ENCODE data around the gene SNRNP40.
"Not testable (repeated sequence)": the region's sequence is repeated elsewhere in the genome, so short reads cannot be mapped to it uniquely, and the experiment has no call there.

The SNRNP40 gene

DNA sequence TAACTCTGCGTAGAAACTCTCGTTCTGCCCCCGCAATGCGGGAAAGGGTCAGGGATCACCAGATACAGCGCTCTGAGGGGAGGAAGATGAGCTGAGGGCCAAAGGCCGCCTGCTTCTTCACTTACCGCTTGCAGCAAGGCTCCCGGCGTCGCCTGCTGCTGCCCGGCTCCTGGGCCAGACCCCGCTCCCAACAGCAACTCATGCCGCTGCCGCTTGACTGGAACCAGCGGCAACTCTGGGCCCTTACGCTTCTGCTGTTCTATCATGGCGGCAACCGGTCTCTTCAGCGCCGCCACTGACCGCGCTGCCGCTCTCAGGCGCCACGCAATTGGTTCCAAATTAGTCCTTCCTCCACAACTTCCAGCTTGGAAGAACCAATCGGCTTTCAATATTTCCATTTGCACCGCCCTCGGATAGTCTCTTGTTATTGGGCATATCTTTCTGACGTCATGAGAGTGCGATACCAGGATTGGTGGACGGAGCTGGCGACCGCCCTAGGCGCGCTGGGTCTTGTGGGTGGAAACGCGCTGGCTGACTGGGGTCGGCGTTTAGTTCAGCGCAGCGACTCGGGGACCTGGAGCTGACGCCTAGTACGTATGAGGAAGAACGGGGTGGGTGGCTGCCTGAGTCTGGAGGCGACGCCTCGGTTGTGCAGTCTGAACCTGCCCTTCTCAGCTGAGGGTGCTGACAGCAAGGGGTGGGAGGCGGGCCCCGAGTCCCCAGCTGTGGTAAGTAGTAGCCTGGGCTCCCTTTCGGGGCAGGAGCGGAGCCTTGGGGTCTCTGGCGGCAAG, at the start of gene SNRNP40, which contains the start of gene ZCCHC17:
SNRNP40 (minus strand) TSS at position 303 of the 791 bp plus-strand sequence; CDS start at position 266, 37 bp downstream.
ZCCHC17 (plus strand) TSS at position 547 of the 791 bp plus-strand sequence. CDS start 13,067 bp downstream, outside the sequence.
- peak; percentile 98 for DNase-seq

DNA sequence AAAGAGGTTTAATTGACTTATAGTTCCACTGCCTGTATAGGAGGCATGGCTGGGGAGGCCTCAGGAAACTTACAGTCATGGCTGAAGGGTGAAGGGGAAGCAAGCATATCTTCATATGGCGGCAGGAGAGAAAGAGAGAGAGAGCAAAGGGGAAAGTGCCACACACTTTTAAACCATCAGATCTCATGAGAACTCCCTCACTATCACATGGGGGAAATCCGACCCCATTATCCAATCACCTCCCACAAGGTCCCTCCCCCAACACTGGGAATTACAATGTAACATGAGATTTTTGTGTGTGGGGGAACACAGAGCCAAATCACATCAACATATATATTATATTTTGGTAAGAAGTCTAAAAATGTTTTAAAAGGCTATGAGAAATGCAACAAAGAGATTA, 49.0 kb upstream of the SNRNP40 start:
- DNase-seq: no peak

DNA sequence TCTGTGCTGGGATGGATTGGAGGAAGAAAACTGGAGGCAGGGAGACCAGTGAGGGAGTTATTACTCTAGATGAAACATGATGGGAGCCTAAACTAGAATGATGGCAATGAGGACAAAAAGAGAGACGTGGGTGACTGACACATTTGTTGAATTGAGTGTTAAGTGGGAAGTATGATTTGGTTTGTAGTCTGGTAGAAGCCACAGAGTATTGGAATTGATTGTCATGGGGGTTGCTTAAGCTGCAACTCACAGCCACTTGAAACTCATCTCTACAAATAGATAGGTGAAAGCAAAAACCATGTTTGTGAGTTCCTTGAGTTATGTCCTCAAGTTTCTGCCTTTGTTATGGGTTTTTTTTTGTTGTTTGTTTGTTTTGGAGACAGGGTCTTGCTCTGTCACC, 47.9 kb upstream of the SNRNP40 start:
- DNase-seq: no peak

DNA sequence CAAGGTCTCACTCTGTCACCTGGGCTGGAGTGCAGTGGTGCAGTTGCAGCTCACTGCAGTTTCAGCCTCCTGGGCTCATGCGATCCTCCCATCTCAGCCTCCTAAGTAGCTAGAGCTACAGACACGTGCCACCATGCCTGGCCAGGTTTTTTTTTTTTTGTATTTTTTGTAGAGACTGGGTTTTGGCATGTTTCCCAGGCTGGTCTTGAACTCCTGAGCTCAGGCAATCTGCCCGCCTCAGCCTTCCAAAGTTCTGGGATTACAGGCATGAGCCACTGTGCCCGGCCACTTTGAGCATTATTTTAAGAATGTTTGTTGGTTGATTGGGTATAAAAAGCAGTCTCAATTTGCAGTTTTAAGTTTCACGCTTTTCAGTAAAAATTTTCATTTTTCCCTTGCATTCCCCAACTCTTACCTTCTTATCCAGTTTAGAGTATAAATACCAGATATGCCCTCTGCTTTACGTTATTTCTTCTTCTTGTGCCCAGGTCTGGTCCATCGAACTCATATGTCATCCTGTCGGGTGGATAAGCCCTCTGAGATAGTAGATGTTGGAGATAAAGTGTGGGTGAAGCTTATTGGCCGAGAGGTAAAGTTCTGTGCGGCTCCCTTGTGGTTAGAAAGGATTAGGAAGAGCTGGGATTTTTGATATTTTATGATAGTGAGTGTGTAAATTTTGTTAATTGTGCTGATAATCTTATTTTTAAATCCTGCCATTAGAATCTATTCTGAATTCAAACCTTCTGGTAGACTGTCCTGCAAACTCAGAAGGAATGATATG, 40.3 kb upstream of the SNRNP40 start:
- DNase-seq: no peak

DNA sequence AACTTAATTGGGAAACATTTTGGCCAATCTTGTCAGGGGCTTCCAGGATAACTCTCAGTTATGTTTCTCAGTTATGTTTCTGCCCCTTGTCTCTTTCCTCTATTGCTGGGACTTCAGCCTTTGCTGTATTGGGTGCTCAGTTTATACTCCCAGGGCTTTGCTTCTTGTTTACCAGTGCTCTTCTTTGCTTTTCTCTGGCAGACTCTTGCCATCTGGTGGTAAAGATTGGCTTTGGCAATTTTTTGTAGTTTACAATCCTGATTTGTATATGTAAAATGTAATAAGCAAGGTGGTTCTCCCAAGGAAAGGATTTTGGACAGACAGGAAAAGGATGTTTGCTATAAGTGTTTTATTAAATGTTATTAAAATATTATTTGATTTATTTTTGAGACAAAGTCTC, 38.4 kb upstream of the SNRNP40 start:
- DNase-seq: no peak

DNA sequence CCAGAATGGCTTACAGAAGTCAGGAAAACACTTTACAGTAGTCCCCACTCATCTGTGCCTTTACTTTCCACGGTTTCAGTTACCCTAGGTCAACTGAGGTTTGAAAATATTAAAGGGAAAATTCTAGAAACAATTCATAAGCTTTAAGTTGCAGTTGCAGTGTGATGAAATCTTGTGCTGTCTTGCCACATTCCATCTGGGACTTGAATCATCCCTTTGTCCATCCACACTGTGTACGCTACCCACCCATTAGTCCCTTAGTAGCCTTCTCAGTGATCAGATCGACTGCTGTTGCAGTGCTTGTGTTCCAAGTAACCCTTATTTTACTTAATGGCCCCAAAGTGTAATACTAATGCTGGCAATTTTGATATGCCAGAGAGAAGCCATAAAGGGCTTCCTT, 30.8 kb upstream of the SNRNP40 start:
- no peak for DNase-seq

DNA sequence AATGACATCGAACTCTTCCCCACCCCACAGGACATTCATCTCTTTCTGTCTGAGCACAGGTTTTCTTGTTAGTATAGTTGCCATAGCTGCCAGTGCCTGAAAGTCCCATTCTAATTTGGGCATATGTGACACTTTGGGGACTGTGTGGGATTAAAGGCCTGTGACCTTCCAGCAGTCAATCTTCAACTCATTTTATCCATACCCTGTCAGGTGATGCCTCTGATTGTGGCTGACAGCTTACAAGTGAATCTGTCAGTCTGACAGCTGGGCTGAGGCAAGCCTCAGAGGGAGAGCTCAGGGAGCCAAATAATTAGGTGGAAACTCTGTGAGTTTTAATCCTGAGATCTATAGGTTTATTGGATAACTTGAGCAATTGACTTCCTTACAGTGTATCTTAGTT, 29.9 kb upstream of the SNRNP40 start:
- DNase-seq: no peak

DNA sequence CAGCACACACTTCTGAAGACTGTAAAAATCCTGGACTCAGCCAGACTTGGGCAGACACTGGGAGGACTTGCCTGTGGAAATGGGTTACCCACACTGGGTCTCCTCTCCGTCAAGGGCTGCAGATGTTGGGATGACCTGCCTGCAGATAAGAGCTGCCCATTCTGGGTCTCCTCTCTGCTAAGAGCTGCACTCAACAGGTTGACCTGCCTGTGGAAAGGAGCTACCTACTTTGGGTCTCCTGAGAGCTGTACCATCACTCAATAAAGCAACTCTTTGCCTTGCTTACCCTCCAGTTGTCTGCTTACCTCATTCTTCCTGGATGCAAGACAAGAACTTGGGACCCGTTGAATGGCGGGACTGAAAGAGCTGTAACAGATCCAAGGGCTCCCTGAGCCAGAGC, 28.4 kb upstream of the SNRNP40 start:
- no peak for DNase-seq

DNA sequence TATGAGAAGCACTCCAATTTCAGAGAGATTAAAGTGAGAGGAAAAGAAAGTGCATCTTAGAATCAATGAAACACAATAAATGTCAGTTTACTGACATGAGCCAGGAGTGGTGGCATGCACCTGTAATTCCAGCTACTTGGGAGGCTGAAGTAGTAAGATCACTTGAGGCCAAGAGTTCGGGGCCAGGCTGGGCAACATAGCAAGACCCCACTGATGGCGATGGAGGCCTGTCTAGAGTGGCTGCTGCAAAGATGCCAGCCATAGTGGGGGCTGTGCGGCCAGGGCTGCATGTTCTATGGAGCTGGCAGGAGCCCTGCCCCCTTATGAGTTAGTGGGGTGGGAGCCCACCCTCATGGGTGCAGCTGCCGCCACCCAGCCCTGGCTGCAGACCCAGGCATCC, 27.5 kb upstream of the SNRNP40 start:
- no peak for DNase-seq

DNA sequence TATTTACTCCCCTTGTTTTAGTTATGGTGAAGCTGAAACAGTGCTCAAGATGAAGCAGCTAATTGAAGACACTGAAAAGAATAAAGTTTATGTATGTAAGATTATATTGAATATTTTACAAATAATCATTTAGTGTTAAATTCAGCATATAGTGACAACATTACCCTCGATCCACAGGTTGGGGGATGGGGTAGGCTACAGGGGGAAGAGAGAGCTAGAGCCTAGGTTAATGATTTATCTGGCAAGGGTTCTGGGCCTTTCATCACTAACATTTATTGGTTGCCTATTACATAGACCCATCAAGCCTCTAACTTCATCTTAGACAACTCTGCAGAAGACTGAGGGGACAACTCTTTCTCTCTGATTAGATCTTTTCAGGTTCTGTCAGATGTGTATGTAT, 21.6 kb upstream of the SNRNP40 start:
- no peak for DNase-seq

DNA sequence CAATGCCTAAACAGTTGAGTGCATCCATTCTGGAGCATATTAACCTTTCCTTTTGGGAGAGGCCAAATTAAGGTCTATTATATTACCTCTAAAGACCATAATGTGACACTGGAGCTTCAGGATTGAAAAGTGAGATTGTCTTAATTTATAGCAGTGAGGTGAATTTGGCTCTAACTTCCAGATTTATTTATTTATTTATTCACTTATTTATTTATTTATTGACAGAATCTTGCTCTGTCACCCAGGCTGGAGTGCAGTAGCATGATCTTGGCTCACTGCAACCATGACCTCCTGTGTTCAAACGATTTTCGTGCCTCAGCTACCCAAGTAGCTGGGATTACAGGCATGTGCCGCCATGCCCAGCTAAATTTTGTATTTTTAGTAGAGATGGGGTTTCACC, 19.3 kb upstream of the SNRNP40 start:
- no peak for DNase-seq

DNA sequence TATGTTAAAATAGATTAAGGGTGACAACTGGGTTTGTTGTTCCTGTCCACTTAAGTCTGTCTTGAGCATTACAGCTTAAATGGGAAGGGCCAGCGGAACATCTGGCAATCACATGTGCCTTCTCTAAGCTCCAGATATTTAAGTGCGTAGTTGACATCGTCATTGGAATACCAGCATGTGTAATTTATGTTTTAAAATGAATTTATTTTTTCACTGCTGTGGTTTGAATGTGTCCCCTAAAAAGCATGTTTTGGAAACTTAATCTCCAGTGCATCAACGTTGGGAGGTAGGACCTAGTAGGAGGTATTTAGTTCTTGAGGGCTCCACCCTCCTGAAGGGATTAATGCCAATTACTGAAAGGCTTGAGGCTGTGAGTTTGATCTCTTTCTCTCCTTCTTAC, 13.6 kb upstream of the SNRNP40 start:
- DNase-seq: no peak

DNA sequence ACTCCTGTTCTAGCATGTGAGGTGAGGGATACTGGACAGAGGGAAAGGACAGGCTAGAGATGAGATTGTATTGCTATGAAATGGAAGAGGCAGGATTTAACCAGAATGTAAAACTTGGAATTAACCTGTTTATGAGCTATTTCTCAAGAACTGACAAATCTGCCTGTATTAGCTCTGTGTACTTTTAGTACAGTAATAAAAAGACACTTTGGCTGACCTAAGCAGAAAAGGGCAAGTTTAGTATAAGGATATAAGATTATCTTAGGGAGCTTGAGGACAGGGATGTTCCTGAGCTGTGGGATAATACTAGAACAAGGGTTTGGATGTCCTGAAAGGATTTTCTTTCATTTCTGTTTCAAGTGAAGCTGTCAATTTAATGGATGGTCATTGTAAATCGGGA, 11.4 kb upstream of the SNRNP40 start:
- DNase-seq: no peak

DNA sequence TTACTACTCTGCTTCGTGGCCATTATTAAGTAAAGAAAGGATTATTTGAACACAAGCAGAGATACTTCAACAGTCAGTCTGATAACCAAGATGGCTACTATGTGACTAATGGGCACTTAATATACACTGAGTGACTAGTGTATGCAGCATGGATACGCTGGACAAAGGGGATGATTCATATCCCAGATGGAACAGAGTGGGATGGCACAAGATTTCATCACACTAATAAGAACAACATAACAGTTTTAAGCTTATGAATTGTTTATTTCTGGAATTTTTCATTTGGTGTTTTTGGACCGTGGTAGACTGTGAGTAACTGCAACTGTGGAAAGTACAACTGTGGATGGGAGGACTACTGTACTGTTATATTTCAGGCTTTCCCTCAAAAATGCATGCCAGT, 9.7 kb upstream of the SNRNP40 start:
- DNase-seq: no peak

DNA sequence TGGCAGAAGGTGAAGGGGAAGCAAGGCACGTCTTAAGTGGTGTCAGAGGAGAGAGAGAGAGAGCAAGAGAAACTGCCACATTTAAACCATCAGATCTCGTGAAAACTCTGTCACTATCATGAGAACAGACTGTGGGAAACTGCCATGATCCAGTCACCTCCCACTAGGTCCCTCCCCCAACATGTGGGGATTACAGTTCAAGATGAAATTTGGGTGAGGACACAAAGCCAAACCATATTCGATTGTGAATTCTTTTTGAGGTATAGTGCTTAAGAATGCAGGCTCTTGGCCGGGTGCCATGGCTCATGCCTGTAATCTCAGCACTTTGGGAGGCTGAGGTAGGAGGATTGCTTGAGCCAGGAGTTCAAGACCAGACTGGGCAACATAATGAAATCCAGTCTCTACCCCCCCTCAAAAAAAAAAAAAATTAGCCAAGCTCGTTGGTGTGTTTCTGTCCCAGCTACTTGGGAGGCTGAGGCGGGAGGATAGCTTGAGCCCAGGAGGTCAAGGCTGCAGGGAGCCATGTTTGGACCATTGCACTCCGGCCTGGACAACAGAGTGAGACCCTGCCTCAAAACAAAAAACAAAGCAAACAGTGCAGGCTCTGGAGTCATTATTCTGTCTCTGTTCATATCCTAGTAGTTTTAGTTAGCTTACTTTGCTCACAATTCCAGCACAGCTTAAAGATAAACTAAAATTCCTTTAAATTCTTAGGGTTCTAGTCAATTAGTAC, 6.3 kb upstream of the SNRNP40 start:
- no peak for DNase-seq

DNA sequence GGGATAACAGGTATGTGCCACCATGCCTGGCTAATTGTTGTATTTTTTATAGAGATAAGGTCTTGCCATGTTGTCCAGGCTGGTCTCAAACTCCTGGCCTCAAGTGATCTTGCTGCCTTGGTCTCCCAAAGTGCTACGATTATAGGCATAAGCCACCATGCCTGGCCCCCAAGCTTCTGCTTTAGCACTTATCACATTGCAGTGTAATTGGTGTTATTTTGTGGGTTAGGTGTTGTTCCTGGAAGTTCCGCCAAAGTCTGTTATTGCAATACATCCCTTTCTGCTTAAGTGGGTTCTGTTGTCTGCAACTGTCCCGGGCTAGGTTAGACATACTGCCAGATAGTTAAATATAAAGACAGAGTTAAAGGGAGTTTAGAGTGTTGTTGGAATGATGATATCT, 3.6 kb upstream of the SNRNP40 start:
- DNase-seq: no peak

DNA sequence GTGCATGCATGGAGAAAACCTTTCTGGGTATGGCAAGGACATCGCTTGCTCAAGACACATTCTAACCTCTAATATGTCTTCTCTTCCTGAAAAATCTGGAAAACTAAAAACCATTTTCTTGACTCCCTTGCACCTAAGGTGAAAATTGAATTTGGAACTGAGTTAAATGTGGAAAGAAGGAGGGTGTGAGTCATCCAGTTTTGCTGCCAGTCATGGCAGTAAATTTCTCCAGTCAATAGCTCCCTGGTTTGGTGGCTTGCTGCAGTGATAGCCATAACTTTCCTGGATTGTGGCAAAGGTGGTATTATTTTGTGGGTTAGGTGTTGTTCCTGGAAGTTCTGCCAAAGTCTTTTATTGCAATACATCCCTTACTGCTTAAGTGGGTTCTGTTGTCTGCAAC, 2.8 kb upstream of the SNRNP40 start:
- DNase-seq: no peak

DNA sequence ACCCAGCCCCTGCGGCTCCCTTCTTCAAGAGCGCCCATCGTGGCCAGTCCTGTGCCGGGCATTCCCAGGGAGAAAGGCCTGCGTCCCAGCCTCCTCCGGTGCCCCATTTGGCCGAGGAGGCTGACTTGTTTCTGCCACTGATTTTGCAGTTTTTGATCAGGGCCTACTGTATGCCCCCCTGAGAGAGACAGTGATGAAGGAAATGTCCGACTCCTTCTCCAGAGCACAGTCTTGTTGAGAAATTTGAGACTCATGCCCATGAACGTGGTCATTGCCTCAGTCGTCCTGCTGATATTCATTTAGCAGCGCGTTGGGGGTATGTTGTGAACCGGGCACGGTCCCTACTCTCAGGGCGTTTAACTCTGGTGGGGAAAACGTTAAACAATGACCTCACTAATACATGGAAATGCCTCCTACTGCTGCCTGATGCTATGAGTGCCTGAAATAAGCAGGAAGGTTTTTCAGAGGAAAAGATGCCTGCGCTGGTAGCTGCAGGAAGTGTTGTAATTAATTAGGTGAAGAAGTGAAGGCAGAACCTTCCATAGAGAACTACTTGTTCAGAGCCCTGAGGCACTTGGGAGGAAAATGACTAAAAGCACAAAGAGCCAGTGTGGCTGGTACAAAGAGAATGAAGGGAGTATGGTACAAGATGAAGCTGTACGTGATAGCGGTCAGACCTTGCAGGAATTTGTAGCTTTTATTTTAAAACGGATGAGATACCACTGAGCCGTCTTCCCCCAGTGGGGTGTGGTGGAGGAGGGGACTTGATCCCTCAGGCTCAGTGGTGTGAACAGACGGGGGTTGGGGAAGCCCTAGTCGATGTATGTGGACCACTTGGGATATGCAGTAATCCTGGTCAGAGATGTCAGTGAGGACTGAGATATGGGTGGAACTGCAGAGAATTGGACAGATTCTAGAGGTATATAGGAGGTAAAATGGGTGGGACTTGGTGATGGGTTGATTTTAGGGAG, 974 bp upstream of the SNRNP40 start:
- no peak for DNase-seq

DNA sequence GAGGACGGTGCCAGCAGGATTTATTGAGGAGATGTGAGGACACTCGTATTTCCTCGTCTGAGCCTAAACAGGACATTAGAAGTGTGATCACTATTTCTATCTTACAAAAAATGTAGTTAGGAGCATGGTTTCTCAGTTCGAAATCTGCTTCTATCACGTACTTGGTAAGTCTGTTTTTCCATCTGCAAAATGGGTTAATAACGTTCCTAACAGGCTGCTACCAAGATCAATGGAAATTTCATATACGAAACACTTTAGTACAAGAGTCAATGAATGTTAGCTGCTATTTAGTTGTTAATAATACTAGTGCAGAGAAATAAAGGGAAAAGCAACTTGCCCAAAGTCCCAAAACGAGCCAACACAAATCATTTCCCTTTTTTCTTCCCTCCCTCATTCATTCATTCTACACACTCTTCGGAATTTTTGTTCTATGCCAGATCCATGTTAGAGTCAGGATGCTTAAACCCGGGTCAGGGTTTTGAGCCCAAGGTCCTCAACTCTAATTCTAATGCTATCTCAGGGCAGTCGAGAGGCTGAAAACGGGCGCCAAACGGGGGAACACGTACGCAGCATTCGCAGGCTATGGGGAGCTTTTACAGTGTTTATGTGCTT, 608 bp downstream of the SNRNP40 start:
- DNase-seq: no peak

DNA sequence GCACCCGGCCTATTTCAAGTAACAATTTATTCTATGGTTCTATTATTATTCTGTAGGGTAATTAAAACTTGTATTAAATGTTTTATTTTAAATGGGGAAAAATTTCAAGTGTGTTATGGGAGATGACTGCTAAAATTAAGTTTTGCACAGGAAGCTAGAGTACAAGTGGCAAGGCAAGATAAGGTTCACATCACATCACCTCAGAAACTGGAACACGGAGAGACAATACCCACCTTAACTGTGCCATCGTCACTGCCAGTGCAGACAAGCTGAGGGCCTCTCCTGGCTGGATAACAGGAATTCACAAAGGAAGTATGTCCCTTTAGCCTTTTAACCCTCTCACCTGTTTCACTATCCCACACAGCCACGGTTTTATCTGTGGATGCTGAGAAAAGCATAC, 7.6 kb downstream of the SNRNP40 start:
- DNase-seq: no peak

DNA sequence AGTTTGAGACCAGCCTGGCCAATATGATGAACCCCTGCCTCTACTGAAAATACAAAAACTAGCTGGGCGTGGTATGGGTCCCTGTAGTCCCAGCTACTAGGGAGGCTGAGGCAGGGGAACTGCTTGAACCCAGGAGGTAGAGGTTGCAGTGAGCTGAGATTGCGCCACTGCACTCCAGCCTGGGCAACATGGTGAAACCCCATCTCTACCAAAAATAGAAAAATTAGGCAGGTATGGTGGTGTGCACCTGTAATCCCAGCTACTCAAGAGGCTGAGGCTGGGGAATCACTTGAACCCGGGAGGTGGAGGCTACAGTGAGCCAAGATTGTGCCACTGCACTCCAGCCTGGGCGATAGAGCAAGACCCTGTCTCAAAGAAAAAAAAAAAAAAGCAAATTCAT, 8.8 kb downstream of the SNRNP40 start:
- DNase-seq: not testable (repeated sequence)

DNA sequence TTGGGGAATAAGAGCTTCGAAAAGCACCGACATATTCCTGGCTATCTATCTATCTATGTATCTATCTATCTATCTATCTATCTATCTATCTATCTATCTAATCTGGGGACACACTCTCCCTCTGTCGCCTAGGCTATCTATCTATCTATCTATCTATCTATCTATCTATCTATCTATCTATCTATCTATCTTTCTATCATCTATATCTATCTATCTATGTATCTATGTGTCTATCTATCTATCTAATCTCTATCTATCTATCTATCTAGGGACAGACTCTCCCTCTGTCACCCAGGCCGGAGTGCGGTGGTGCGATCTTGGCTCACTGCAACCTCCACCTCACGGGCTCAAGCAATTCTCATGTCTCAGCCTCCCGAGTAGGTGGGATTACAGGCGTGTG, 14.2 kb downstream of the SNRNP40 start:
- not testable (repeated sequence) for DNase-seq
